ENCODE data around the gene ZNF831. TPM values are rescaled to one million over a fixed set of nuclear protein-coding genes. Genes with fewer than 3 reads are reported as not detected.
A peak's percentile ranks its signal among the peaks of the same experiment; 100 is the strongest.

Gene ZNF831
- polyA plus RNA-seq, 2 donors, result 0.09 to 0.16 TPM

DNA sequence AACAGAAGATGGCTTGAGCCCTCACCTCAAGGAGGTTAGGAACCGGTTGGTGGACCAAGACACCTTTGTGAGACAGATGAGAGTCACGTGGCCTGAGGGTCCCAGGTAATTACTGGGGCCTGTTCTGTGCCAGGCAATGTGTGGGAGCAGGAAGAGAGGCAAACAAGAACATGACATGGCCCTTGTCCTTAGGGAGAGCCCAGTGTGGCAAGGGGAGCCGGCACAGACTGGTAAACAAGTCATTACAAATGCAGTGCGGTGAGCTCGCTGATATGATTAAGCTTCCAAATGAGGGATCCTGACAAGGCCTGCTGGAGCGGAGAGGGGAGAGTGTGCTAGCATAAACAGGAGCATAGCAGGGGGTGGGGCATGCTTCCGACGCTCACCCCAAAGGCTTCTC, 55.6 kb downstream of the ZNF831 start:
- H3K27ac ChIP-seq (ENCODE audit: low read depth in 2 of 2, low read length in 1 of 2), result no peak overlapping the region
- WGBS, 2 donors, result 78 to 86% methylated on average over 8 of the region's 8 CpGs

DNA sequence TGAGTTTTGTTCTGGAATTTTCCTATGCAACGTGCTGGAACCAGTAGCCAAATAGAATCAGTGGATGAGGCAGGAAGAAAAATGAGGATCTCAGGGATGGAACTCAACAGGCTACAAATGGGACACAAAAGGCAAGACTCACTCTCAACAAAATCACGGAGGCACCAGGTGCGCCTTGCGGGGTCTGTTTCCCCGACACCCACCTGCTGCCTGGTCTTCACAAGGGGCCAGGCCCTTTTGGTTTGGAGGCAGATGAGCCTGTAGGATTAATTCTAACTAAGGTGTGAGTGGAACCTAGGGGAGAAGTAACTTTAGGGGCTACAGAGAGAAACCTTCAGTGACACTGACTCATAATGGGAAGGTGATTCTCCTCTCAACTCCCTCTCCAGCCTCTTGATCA, 56.5 kb downstream of the ZNF831 start:
- no peaks in the 10 kb centered on the region for H3K27me3 ChIP-seq (ENCODE audit: control insufficient read depth in 1 of 2, insufficient read depth in 2 of 2, low read length in 2 of 2)
- H3K4me1 ChIP-seq (ENCODE audit: control insufficient read depth in 2 of 2, insufficient read depth in 2 of 2, low read length in 1 of 2), result no peaks in the 10 kb centered on the region
- H3K27ac ChIP-seq (ENCODE audit: low read depth in 2 of 2, low read length in 1 of 2), result no peak overlapping the region
- peaks cover 0 to 3% of the 10 kb centered on the region in 2 donors for H3K36me3 ChIP-seq (ENCODE audit: control insufficient read depth in 2 of 2, insufficient read depth in 2 of 2, low read length in 1 of 2)
- H3K9me3 ChIP-seq (ENCODE audit: control insufficient read depth in 2 of 2, insufficient read depth in 1 of 2, low read depth in 1 of 2, low read length in 1 of 2), result no peaks in the 10 kb centered on the region
- WGBS, 2 donors, result 96% methylated on average over 5 of the region's 5 CpGs
- H3K4me3 ChIP-seq (ENCODE audit: low read depth in 1 of 2, low read length in 2 of 2), result no peak overlapping the region

More for the DNA sequence above, 55.6 kb downstream of the ZNF831 start:
- Histone ChIP-seq H3K4me1 (ENCODE audit: control insufficient read depth in 2 of 2, insufficient read depth in 2 of 2, low read length in 1 of 2) (no peaks in the 10 kb centered on the region), H3K27me3 (ENCODE audit: control insufficient read depth in 1 of 2, insufficient read depth in 2 of 2, low read length in 2 of 2) (no peaks in the 10 kb centered on the region), H3K4me3 (ENCODE audit: low read depth in 1 of 2, low read length in 2 of 2) (no peak overlapping the region), H3K9me3 (ENCODE audit: control insufficient read depth in 2 of 2, insufficient read depth in 1 of 2, low read depth in 1 of 2, low read length in 1 of 2) (no peaks in the 10 kb centered on the region), H3K36me3 (ENCODE audit: control insufficient read depth in 2 of 2, insufficient read depth in 2 of 2, low read length in 1 of 2) (peaks cover 0 to 3% of the 10 kb centered on the region in 2 donors)

DNA sequence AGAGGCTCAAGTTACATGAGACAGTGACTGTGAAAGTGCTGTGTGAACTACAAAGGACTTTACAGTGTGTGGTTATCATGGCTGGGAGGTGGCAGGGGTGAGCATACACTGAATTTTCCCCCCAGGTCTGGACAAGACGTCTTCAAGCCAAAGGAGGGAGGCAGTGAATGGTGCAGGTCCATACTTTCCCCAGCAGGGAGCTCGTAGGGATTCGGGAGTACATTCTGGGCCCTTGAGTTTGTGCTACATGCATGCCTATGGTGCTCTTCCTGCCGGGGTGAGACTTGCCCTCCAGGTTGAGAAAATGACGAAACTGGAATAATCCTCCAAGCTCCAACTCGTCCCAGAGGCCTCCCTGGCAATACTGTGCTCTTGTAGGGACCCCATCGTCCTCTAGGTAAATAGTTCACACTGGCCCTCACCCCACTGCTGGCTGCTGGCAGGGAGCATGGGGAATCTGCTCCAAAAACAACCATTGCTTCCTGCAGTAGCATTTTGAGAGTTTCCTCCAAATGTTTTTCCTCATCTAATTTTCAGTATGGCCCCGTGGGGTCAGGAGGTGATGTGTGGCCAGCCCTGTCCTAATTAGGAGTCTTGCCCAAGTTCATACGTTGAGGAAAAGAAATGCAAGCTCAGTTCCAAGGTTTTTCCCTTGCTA, 57.6 kb downstream of the ZNF831 start:
- Histone ChIP-seq H3K4me3 (ENCODE audit: low read depth in 1 of 2, low read length in 2 of 2) (no peak overlapping the region), H3K4me1 (ENCODE audit: control insufficient read depth in 2 of 2, insufficient read depth in 2 of 2, low read length in 1 of 2) (no peaks in the 10 kb centered on the region), H3K36me3 (ENCODE audit: control insufficient read depth in 2 of 2, insufficient read depth in 2 of 2, low read length in 1 of 2) (peaks cover 0 to 3% of the 10 kb centered on the region in 2 donors), H3K27ac (ENCODE audit: low read depth in 2 of 2, low read length in 1 of 2) (no peak overlapping the region), H3K9me3 (ENCODE audit: control insufficient read depth in 2 of 2, insufficient read depth in 1 of 2, low read depth in 1 of 2, low read length in 1 of 2) (no peaks in the 10 kb centered on the region), H3K27me3 (ENCODE audit: control insufficient read depth in 1 of 2, insufficient read depth in 2 of 2, low read length in 2 of 2) (no peaks in the 10 kb centered on the region)
- WGBS, 2 donors, result 45 to 55% methylated on average over 9 of the region's 9 CpGs

DNA sequence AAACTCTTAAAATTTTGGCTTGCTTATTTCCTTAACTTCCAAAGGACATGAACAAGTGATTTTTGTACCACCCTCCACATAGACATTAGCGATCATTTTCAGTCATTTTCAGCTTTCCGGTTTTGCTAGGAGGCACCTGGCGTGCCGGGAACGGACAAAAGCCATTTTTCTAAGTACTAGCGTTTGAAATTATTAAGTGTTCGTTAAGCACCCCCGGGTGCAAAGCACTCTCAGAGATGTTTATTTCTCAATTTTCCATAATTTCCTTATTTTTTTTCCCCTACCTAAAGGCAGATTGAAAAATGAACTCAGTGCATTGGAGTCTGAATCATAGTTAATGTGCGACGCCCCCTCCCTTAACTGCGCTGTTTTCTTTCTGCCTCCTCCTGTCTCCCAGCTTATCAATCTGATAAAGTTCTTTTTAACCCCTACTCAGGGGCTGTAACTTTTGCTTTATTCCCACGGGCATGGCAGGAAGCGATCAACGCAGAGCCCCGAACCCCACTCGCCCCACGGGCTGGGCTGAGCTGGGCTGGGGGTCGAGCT, 58.2 kb downstream of the ZNF831 start:
- WGBS, 2 donors, result 12 to 14% methylated on average over 18 of the region's 18 CpGs
- Histone ChIP-seq H3K9me3 (ENCODE audit: control insufficient read depth in 2 of 2, insufficient read depth in 1 of 2, low read depth in 1 of 2, low read length in 1 of 2) (no peaks in the 10 kb centered on the region), H3K27me3 (ENCODE audit: control insufficient read depth in 1 of 2, insufficient read depth in 2 of 2, low read length in 2 of 2) (no peaks in the 10 kb centered on the region), H3K27ac (ENCODE audit: low read depth in 2 of 2, low read length in 1 of 2) (no peak overlapping the region), H3K4me3 (ENCODE audit: low read depth in 1 of 2, low read length in 2 of 2) (peak overlapping the region; percentile 33 to 52), H3K4me1 (ENCODE audit: control insufficient read depth in 2 of 2, insufficient read depth in 2 of 2, low read length in 1 of 2) (no peaks in the 10 kb centered on the region), H3K36me3 (ENCODE audit: control insufficient read depth in 2 of 2, insufficient read depth in 2 of 2, low read length in 1 of 2) (no peaks in the 10 kb centered on the region)

DNA sequence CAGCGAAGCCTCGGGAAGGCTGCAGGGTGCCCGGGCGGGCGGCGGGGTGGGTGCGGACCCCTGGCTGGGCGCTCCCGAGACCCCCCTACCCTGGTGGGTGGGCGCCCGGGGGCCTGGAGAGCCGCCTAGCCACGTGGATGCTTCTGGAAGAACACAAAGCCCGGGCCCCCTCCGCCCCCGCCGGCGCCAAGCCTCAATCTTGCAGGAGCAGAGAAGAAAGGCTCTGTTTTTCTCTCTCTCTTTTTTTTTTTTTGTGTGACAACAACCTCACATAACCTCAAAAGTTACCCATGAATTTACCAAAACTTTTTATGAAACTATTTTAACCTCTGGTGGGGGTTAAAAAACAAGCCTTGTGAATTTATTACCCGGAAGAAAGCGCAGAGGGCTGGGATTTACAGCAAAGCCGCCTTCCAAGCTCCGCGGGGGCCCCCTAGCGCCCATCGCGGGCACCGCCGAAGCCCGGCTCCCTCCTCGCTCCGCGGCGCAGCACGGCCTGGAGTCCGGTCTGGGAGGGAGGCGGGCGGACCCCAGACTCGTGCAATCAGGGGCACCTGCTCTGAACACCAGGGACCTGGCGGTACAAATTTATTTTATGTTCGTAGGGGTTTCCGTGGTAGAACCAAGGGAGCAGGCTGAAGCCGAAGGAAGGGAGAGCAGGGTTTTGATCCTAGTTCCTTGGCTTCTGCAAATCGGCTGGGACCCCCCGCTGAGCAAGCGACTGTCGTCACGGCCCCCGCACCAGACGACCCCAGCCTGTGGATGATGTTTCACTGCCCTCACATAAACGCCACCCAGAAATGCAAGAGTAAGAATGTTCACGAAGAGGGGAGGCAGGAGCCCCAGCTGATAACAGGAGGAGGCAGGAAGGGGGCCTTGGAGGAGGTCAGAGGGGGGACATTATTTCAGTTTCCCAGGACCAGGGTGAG, 58.9 kb downstream of the ZNF831 start:
- Histone ChIP-seq H3K4me3 (ENCODE audit: low read depth in 1 of 2, low read length in 2 of 2) (peak overlapping the region; percentile 33 to 52), H3K4me1 (ENCODE audit: control insufficient read depth in 2 of 2, insufficient read depth in 2 of 2, low read length in 1 of 2) (no peaks in the 10 kb centered on the region), H3K36me3 (ENCODE audit: control insufficient read depth in 2 of 2, insufficient read depth in 2 of 2, low read length in 1 of 2) (no peaks in the 10 kb centered on the region), H3K9me3 (ENCODE audit: control insufficient read depth in 2 of 2, insufficient read depth in 1 of 2, low read depth in 1 of 2, low read length in 1 of 2) (no peaks in the 10 kb centered on the region), H3K27ac (ENCODE audit: low read depth in 2 of 2, low read length in 1 of 2) (no peak overlapping the region), H3K27me3 (ENCODE audit: control insufficient read depth in 1 of 2, insufficient read depth in 2 of 2, low read length in 2 of 2) (no peaks in the 10 kb centered on the region)
- WGBS, 2 donors, result 2 to 3% methylated on average over 51 of the region's 51 CpGs

DNA sequence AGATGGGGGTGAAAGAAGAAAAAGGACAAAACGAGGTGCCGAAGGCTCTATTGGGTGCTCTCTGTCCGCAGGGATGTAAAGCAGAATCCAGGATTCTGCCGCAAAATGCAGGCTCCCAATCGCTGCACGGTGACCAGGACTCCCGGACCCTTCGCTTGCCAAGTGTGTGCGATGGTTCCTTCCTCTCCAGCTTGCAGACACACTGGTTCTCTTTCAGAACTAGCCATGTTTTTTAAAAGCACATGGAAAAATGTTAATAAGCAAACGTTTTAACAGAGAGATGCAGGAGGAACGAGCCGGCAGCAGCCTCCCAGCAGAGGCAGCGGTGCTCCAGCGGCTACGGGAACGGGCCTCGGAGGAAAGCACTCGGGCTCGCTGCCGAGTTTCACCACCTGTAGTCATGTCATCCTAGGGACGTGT, 59.6 kb downstream of the ZNF831 start:
- H3K4me3 ChIP-seq (ENCODE audit: low read depth in 1 of 2, low read length in 2 of 2), result no peak overlapping the region
- no peak overlapping the region for H3K27ac ChIP-seq (ENCODE audit: low read depth in 2 of 2, low read length in 1 of 2)
- H3K9me3 ChIP-seq (ENCODE audit: control insufficient read depth in 2 of 2, insufficient read depth in 1 of 2, low read depth in 1 of 2, low read length in 1 of 2), result no peaks in the 10 kb centered on the region
- H3K4me1 ChIP-seq (ENCODE audit: control insufficient read depth in 2 of 2, insufficient read depth in 2 of 2, low read length in 1 of 2), result no peaks in the 10 kb centered on the region
- WGBS, 2 donors, result 29 to 36% methylated on average over 21 of the region's 21 CpGs
- no peaks in the 10 kb centered on the region for H3K27me3 ChIP-seq (ENCODE audit: control insufficient read depth in 1 of 2, insufficient read depth in 2 of 2, low read length in 2 of 2)
- no peaks in the 10 kb centered on the region for H3K36me3 ChIP-seq (ENCODE audit: control insufficient read depth in 2 of 2, insufficient read depth in 2 of 2, low read length in 1 of 2)

DNA sequence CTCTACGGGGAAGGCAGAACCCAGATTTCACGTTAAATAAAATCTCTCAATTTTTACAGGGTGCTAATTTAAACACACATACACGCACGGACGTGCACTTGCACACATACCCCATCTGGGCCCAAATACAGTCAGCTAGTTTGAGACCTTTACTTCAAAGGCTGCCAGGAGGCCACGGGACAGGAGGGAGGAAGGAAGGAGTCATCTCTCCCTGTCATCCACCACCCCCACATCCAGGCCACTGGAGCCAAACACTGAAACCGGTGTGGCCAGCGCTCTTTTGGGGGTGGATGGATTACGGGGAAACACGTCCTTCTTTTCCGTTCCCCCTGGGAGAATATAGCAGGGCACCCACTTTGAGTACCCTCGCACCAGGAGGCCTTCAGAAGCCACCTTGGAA, 60.1 kb downstream of the ZNF831 start:
- Histone ChIP-seq H3K36me3 (ENCODE audit: control insufficient read depth in 2 of 2, insufficient read depth in 2 of 2, low read length in 1 of 2) (no peaks in the 10 kb centered on the region), H3K4me3 (ENCODE audit: low read depth in 1 of 2, low read length in 2 of 2) (no peak overlapping the region), H3K27me3 (ENCODE audit: control insufficient read depth in 1 of 2, insufficient read depth in 2 of 2, low read length in 2 of 2) (no peaks in the 10 kb centered on the region), H3K9me3 (ENCODE audit: control insufficient read depth in 2 of 2, insufficient read depth in 1 of 2, low read depth in 1 of 2, low read length in 1 of 2) (no peaks in the 10 kb centered on the region), H3K4me1 (ENCODE audit: control insufficient read depth in 2 of 2, insufficient read depth in 2 of 2, low read length in 1 of 2) (no peaks in the 10 kb centered on the region), H3K27ac (ENCODE audit: low read depth in 2 of 2, low read length in 1 of 2) (no peak overlapping the region)
- WGBS, 2 donors, result 80 to 81% methylated on average over 12 of the region's 12 CpGs

DNA sequence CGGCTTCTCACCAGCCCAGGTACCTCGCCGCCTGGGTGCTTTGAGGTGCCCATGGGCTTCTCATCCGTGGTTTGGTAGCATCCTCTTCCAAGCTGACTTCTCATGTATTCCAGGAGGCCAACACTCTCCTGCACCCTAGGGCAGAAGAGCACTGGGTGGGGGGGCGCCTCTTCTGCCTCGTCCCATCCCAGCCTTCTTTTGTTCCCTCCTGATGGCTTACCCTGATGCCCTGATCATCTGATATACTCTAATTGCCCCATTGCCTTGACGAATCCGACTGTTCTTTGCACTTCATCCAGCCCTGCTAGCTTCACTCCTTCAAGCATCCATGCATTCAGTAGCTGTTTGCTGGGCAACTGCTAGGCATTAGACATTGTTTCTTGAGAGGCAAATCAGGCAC, 60.6 kb downstream of the ZNF831 start:
- Histone ChIP-seq H3K27ac (ENCODE audit: low read depth in 2 of 2, low read length in 1 of 2) (no peak overlapping the region), H3K4me1 (ENCODE audit: control insufficient read depth in 2 of 2, insufficient read depth in 2 of 2, low read length in 1 of 2) (no peaks in the 10 kb centered on the region), H3K4me3 (ENCODE audit: low read depth in 1 of 2, low read length in 2 of 2) (no peak overlapping the region), H3K27me3 (ENCODE audit: control insufficient read depth in 1 of 2, insufficient read depth in 2 of 2, low read length in 2 of 2) (no peaks in the 10 kb centered on the region), H3K9me3 (ENCODE audit: control insufficient read depth in 2 of 2, insufficient read depth in 1 of 2, low read depth in 1 of 2, low read length in 1 of 2) (peaks cover 0 to 1% of the 10 kb centered on the region in 2 donors), H3K36me3 (ENCODE audit: control insufficient read depth in 2 of 2, insufficient read depth in 2 of 2, low read length in 1 of 2) (no peaks in the 10 kb centered on the region)
- 94 to 96% methylated on average over 8 of the region's 8 CpGs for WGBS, 2 donors

DNA sequence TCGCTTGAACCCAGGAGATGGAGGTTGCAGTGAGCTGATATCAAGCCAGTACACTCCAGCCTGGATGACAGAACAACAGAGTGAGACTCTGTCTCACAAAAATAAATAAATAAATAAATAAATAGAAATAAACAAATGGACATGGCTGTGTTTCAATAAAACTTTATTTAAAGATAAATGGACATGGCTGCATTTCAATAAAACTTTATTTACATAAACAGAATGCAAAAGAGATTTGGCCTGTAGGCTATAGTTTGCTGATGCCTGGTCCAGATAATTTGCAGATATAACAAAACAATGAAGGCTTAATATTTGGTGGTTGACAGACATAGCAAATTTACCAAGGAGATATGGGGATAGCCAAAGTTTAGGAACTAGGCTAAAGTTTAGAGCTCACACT, 66.8 kb downstream of the ZNF831 start:
- H3K9me3 ChIP-seq (ENCODE audit: control insufficient read depth in 2 of 2, insufficient read depth in 1 of 2, low read depth in 1 of 2, low read length in 1 of 2), result peaks cover 0 to 2% of the 10 kb centered on the region in 2 donors
- no peak overlapping the region for H3K27ac ChIP-seq (ENCODE audit: low read depth in 2 of 2, low read length in 1 of 2)
- no peaks in the 10 kb centered on the region for H3K4me1 ChIP-seq (ENCODE audit: control insufficient read depth in 2 of 2, insufficient read depth in 2 of 2, low read length in 1 of 2)
- no peaks in the 10 kb centered on the region for H3K27me3 ChIP-seq (ENCODE audit: control insufficient read depth in 1 of 2, insufficient read depth in 2 of 2, low read length in 2 of 2)
- no peaks in the 10 kb centered on the region for H3K36me3 ChIP-seq (ENCODE audit: control insufficient read depth in 2 of 2, insufficient read depth in 2 of 2, low read length in 1 of 2)
- H3K4me3 ChIP-seq (ENCODE audit: low read depth in 1 of 2, low read length in 2 of 2), result no peak overlapping the region
- WGBS, 2 donors, result 96 to 97% methylated on average over 1 of the region's 1 CpG
